HG02610 (cell line): ENCODE measurements around the gene MLYCD.

ENCODE experiments used
- ATAC-seq: cut with Tn5 transposase; IDR thresholded peaks from one replicate; pipeline ENCODE4 v1.9.1; 2021; ENCODE audit warnings: mild to moderate bottlenecking, moderate library complexity; ENCODE audit not compliant: unreplicated experiment

The MLYCD gene

GRCh38 chr16:83898463-83899271, at the start of gene MLYCD:
Gene MLYCD, plus strand, starts transcription at chr16:83899115. Its CDS starts 30 bp downstream, at chr16:83899145.
- peak; percentile 91 for ATAC-seq

DNA sequence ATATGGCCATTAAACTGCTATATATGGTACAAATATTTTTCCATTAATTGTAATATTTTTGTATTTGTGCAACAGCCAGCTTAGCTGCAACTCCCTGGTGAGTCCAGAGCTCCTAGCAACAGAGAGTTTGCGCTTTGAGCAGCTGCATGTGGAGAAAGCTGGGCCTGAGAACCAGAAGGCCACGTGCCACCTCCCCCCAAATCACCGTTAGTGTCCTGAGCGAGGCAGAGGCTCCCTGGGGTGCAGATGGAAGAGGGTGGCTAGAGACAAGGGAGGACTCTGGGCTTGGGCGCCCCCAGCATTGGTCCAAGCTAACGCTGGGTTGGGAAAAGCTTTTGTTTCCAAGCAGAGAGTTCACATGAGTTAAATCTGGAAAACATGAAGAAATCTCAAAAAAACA, 49.5 kb upstream of the MLYCD start:
- no peak for ATAC-seq

GRCh38 chr16:83850947-83851346, 48.0 kb upstream of the MLYCD start:
- no peak for ATAC-seq

DNA sequence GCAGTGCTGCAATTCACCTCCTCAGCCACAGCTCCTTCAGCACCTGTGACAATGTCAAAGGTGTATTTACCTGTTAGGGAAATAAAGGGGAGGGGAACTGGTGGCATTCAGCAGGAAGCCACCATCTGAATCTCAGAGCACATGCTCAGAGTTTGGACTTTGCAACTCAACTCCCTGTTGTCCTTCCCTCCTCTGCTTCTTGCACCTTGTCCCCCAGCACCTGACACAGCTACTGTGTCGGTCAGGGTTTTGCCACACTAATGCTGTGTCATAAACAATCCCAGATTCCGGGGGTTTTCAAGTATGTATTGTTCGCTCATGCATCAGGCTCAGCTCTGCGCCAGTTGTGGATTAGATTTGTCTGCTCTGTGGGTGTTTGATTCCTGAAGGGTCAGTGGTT, 47.4 kb upstream of the MLYCD start:
- no peak for ATAC-seq

GRCh38 chr16:83852774-83853173, 46.1 kb upstream of the MLYCD start:
- no peak for ATAC-seq

- no peak for ATAC-seq
These were observed 45.1 kb upstream of the MLYCD start for GRCh38 chr16:83853834-83854233.

DNA sequence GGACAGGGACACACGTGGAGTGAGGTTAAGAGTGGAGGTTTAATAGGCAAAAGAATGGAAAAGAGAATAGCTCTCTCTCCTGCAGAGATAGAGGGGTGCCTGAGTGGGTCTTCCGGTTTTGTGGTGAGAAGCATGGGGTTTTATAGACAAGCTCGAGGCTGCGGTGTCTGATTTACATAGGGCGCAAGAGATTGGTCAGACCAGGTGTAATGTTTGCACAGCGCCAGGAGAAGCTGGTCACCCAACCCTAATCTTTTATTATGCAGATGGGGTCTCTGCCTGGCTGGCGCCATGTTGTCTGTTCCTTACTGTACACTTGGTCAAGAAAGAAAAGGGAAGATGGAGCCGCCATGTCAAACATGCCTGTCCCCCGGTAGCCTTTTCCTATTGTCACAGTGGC, 44.5 kb upstream of the MLYCD start:
- no peak for ATAC-seq

GRCh38 chr16:83856792-83857191, 42.1 kb upstream of the MLYCD start:
- no peak for ATAC-seq

GRCh38 chr16:83859265-83859664, 39.6 kb upstream of the MLYCD start:
- no peak for ATAC-seq

DNA sequence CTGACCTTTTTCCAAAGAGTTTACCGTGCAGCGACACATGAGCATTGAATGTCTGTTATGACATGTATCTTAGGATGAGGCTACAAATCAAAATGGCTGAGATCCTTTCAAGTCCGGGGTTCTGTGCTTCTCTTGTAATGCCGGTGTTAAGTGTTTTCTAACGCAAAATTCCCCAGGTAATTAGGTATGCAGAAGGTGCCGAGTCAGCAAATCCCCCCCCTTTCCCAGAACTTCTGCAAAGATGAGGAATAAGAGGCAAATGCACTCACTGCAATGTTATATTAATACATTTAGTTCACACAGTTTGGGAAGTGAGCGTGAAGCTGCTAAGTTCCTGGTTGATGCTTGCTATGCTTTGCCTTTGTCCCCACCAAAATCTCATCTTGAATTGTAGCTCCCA, 36.3 kb upstream of the MLYCD start:
- ATAC-seq: no peak

- ATAC-seq: no peak
These were observed 35.2 kb upstream of the MLYCD start for GRCh38 chr16:83863682-83864081.

GRCh38 chr16:83870830-83871229, 28.1 kb upstream of the MLYCD start:
- no peak for ATAC-seq

DNA sequence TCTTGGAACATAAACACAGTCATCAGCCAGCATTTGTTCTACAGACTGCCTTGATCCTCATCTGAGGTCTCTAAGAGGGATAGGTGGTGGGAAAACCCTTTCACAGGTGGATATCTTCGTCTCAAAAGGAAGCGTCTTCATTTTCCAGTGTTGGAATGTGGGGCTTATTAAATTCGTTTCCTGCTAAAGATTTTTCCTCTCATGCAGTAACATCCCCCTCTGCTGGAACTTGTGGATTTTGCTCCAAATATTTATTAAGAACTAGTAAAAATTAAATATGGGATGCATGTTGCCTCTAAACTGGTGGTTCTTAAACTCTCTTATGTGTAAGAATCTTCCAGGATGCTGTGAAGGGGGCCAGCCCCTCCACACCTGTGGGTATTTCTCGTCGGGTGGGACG, 20.1 kb upstream of the MLYCD start:
- no peak for ATAC-seq

- ATAC-seq: no peak
These were observed 16.6 kb upstream of the MLYCD start for GRCh38 chr16:83882163-83882885.

DNA sequence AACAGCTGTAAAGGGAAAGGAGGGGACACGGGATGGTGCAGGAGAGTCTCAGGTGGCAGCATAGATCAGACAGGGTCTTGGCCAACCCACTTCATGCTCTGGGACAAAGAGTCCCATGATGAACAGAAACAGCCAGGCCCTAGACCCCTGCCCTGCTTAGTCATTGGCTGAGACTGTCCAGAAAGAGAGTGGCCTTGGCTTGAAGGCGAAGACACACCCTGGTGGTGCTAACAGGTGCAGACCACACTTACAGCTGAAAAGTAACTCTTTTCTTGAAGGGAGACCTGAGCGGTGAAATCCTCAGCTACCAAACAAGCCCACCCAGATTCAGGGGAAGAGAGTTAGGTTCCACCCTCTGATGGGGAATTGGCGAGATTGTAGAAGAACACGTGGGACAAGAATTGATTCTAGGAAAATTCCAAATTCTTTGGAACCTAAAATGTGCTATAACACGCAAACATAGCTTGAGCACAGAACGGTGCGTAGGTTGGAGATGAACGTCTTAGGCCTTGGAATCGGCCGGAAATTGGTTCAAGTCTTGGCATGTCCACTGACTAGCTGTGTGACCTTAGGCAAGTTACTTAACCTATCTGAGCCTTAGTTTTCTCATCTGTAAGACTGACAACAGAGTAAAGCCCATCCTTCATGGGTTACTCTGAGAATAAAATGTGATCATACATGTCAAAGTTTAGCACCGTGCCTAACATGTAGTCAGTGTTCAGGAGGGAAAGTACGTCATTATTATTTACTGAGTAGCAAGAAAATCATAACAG, 12.5 kb upstream of the MLYCD start:
- ATAC-seq: no peak

- ATAC-seq: no peak
These were observed 11.8 kb upstream of the MLYCD start for GRCh38 chr16:83887080-83887479.

DNA sequence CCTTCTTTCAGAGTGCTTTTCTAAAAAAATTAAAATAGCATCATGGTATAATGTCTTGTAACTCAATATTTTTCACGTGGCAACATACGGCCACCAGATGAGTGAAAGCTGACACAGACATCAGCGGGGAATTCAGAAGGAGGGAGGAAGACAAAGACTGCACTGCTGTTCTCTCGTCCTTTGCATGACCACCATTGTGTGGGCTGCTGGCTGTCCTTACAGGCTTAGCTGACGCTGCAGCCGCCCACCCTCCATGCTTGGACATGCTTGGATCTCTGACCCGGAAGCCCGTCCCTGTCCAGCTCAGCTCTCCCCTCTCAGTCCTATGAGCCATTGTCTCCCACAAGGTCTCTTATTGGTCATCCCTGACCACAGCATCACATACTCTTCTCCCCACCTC, 11.4 kb upstream of the MLYCD start:
- no peak for ATAC-seq

- no peak for ATAC-seq
These were observed 10.3 kb upstream of the MLYCD start for GRCh38 chr16:83888672-83889044.

DNA sequence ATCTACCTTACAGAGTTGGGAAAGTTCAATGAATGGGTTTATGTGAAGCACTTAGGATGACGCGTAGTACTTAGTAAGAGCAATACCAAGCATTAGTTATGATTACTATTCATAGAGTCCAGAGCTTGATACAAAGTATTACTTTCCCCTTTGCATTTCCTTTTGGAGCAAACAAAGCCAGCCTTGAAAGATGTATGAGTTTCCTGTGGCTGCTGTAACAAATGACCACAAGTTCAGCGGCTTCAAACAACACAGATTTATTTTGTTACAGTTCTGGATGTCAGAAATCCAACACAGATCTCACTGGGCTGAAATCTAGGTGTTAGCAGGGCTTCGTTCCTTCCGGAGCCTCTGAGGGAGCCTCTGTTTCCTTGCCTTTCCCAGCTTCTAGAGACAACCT, 8.6 kb upstream of the MLYCD start:
- ATAC-seq: no peak

DNA sequence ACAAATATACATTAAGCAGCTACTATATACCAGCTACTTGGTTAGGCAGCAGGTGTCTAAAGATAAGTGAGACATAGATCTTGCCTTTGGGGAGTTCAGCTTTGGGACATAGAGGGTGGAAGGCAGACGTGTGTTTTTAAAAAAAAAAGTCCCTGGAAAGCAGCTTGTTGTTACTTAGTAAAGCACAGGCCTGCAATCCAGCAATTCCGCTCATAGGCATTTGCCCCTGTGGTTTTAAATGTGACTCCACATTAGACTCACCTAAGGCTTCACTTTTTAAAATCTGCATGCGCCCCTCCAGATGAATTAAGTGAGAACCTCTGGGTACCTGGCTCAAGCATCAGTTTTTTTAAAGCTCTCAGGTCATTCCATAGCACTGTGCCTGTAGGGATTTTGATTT, 7.2 kb upstream of the MLYCD start:
- ATAC-seq: no peak

DNA sequence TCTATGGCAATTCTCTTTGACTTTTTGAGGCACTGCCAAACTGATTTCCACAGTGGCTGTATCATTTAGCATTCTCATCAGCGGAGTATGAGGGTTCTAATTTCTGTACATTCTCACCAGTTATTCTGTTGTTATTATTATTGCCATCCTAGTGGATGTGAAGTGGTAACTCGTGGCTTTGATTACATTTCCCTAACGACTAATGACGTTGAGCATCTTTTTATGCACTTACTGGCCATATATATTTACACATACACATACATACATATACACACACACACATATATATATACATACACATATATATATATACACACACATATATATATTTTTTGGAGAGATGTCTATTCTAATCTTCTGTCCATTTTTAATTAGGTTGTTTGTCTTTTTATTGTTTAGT, 3.7 kb upstream of the MLYCD start:
- no peak for ATAC-seq

- no peak for ATAC-seq
These were observed 3.0 kb upstream of the MLYCD start for GRCh38 chr16:83895942-83896341.
